ENCODE results near the gene HBA1. TPM values are rescaled to one million over a fixed set of nuclear protein-coding genes. Genes with fewer than 3 reads are reported as not detected.
"Not testable (repeated sequence)": the region's sequence is repeated elsewhere in the genome, so short reads cannot be mapped to it uniquely, and the experiment has no call there.

HBA1 gene
- total and polyA plus RNA-seq, 4 donors = 38.1 to 2,695 (median 450) TPM

DNA sequence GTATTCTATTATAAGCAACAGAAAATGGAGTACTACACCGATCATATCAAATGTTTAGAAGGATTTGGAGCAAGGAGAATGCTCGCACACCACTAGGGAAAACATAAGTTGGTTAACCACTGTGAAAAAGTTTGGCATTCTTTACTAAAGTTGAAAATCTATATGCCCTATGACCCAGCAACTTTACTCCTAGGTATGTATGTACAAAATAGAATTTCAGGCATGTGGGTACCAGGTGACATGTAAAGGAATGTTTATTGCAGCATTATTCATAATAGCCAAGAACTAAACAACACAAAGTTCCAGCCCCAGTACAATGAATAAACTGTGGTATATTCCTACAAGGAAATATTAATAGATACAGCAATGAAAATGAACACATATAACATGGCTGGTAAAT lies 29.8 kb upstream of the HBA1 start:
- Histone ChIP-seq H3K27ac (ENCODE audit: low read depth in 1 of 2, low read length in 1 of 2) (no peak overlapping the region), H3K4me3 (no peak overlapping the region), H3K4me1 (ENCODE audit: control insufficient read depth in 5 of 5, insufficient read depth in 5 of 5, low read length in 5 of 5) (peaks cover 0 to 3% (median 0%) of the 10 kb centered on the region in 5 donors), H3K36me3 (ENCODE audit: control insufficient read depth in 4 of 4, insufficient read depth in 4 of 4, low read length in 4 of 4) (no peaks in the 10 kb centered on the region), H3K27me3 (ENCODE audit: control insufficient read depth in 3 of 3, insufficient read depth in 3 of 3, low read length in 2 of 3) (peaks cover 0 to 9% (median 4%) of the 10 kb centered on the region in 3 donors), H3K9me3 (ENCODE audit: control insufficient read depth in 4 of 4, insufficient read depth in 3 of 4, low read length in 3 of 4) (no peaks in the 10 kb centered on the region), H3K9ac (ENCODE audit: insufficient read depth in 1 of 2, low read length in 2 of 2) (no peak overlapping the region)
- TF ChIP-seq, protein P1, sequence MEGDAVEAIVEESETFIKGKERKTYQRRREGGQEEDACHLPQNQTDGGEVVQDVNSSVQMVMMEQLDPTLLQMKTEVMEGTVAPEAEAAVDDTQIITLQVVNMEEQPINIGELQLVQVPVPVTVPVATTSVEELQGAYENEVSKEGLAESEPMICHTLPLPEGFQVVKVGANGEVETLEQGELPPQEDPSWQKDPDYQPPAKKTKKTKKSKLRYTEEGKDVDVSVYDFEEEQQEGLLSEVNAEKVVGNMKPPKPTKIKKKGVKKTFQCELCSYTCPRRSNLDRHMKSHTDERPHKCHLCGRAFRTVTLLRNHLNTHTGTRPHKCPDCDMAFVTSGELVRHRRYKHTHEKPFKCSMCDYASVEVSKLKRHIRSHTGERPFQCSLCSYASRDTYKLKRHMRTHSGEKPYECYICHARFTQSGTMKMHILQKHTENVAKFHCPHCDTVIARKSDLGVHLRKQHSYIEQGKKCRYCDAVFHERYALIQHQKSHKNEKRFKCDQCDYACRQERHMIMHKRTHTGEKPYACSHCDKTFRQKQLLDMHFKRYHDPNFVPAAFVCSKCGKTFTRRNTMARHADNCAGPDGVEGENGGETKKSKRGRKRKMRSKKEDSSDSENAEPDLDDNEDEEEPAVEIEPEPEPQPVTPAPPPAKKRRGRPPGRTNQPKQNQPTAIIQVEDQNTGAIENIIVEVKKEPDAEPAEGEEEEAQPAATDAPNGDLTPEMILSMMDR (IDR thresholded peaks at IDR 0.05; ENCODE audit: control extremely low read depth, extremely low read depth) = no peak
- ATAC-seq (ENCODE audit: insufficient read depth, low FRiP score) = no peak
- WGBS, 2 donors = 87 to 88% methylated on average over 2 of the region's 2 CpGs
- no peak for DNase-seq

DNA sequence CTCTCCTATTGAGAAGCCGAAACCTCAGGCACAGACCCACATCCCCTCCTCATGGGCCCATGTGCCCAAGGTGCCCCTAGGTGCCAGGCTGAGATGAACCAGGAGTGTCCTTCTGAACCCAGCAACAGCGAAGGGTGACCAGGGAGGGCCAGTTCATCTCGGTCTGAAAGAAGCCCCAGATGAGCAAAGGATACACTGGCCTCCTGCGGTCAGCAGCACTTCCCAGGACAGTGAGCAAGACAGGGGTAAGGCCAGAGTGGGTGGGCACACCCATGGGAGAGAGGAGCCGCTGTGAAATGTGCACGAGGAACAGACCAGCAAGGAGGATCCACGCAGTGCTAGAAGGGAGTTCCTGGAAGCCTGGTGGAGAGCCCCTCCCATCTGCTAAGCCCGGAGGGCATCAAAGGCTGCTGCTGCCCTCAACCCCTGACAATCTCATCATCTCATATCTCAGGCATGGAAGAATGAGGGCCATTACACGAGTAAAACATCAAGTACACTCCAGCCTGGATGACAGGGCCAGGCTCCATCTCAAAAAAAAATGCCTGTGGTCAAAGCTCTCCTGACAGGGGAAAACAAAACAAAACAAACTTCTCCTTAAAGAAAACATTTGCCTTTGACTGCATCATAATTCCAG lies 27.3 kb upstream of the HBA1 start:
- Histone ChIP-seq H3K36me3 (ENCODE audit: control insufficient read depth in 4 of 4, insufficient read depth in 4 of 4, low read length in 4 of 4) (no peaks in the 10 kb centered on the region), H3K4me3 (no peak overlapping the region), H3K27me3 (ENCODE audit: control insufficient read depth in 3 of 3, insufficient read depth in 3 of 3, low read length in 2 of 3) (peaks cover 0 to 9% (median 4%) of the 10 kb centered on the region in 3 donors), H3K4me1 (ENCODE audit: control insufficient read depth in 5 of 5, insufficient read depth in 5 of 5, low read length in 5 of 5) (no peaks in the 10 kb centered on the region), H3K9me3 (ENCODE audit: control insufficient read depth in 4 of 4, insufficient read depth in 3 of 4, low read length in 3 of 4) (no peaks in the 10 kb centered on the region), H3K9ac (ENCODE audit: insufficient read depth in 1 of 2, low read length in 2 of 2) (no peak overlapping the region), H3K27ac (ENCODE audit: low read depth in 1 of 2, low read length in 1 of 2) (no peak overlapping the region)
- ATAC-seq (ENCODE audit: insufficient read depth, low FRiP score) (no peak), DNase-seq (no peak)
- WGBS, 2 donors = 45 to 59% methylated on average over 9 of the region's 9 CpGs
- TF ChIP-seq, protein P1 (IDR thresholded peaks at IDR 0.05; ENCODE audit: control extremely low read depth, extremely low read depth) = no peak

DNA sequence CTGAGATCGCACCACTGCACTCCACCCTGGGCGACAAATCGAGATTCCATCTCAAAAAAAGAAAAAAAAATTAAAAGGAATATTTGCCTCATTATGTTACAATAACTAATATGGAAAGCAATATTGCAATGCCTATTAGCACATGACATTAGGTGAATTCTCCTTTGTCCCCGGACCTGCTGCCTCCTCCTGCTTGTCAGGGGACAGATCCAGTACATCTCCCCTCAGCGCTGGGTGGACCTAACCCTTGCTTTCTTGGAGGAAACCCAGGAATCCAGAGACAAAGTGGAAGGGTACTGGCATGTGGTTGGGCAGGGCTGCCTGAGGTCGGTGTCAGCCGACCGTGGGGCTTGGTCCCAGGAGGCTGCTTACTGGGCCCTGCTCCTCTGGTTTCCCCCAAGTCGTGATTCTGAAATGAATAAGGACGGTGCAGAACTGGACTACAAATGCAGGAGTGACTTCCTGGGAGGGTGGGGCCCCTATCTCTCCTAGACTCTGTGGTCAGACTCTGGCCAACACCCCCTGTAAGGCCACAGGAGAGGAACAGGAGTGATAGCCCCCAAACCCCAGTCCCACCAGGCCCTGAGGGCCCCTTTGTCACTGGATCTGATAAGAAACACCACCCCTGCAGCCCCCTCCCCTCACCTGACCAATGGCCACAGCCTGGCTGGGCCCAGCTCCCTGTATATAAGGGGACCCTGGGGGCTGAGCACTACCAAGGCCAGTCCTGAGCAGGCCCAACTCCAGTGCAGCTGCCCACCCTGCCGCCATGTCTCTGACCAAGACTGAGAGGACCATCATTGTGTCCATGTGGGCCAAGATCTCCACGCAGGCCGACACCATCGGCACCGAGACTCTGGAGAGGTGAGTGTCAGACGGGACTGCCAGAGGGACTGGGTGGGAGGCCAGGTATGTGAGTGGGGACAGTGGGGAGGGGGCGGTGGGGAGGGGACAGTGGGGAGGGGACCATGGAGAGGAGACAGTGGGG lies 24.0 kb upstream of the HBA1 start, which contains the start of gene HBZ:
TSS of gene HBZ (plus strand) at position 504 of the 988 bp plus-strand sequence. CDS start at position 770, 266 bp downstream.
- no peak for ATAC-seq (ENCODE audit: insufficient read depth, low FRiP score)
- Histone ChIP-seq H3K36me3 (ENCODE audit: control insufficient read depth in 4 of 4, insufficient read depth in 4 of 4, low read length in 4 of 4) (no peaks in the 10 kb centered on the region), H3K27me3 (ENCODE audit: control insufficient read depth in 3 of 3, insufficient read depth in 3 of 3, low read length in 2 of 3) (peaks cover 0 to 27% (median 21%) of the 10 kb centered on the region in 3 donors), H3K9me3 (ENCODE audit: control insufficient read depth in 4 of 4, insufficient read depth in 3 of 4, low read length in 3 of 4) (no peaks in the 10 kb centered on the region), H3K4me3 (no peak within 1 kb of the TSS), H3K4me1 (ENCODE audit: control insufficient read depth in 5 of 5, insufficient read depth in 5 of 5, low read length in 5 of 5) (peaks cover 0 to 8% (median 0%) of the 10 kb centered on the region in 5 donors), H3K27ac (ENCODE audit: low read depth in 1 of 2, low read length in 1 of 2) (no peak within 1 kb of the TSS), H3K9ac (ENCODE audit: insufficient read depth in 1 of 2, low read length in 2 of 2) (no peak within 1 kb of the TSS)
- DNase-seq = no peak
- WGBS, 2 donors = 82 to 84% methylated on average over 17 of the region's 17 CpGs
- TF ChIP-seq, protein P1 (IDR thresholded peaks at IDR 0.05; ENCODE audit: control extremely low read depth, extremely low read depth) = no peak

- H3K4me3 ChIP-seq; H3K9me3 ChIP-seq (ENCODE audit: control insufficient read depth in 4 of 4, insufficient read depth in 3 of 4, low read length in 3 of 4); H3K4me1 ChIP-seq (ENCODE audit: control insufficient read depth in 5 of 5, insufficient read depth in 5 of 5, low read length in 5 of 5); H3K9ac ChIP-seq (ENCODE audit: insufficient read depth in 1 of 2, low read length in 2 of 2); H3K36me3 ChIP-seq (ENCODE audit: control insufficient read depth in 4 of 4, insufficient read depth in 4 of 4, low read length in 4 of 4); H3K27ac ChIP-seq (ENCODE audit: low read depth in 1 of 2, low read length in 1 of 2); DNase-seq; ATAC-seq (ENCODE audit: insufficient read depth, low FRiP score): not testable (repeated sequence)
- peaks cover 0 to 27% (median 23%) of the 10 kb centered on the region in 3 donors for H3K27me3 ChIP-seq (ENCODE audit: control insufficient read depth in 3 of 3, insufficient read depth in 3 of 3, low read length in 2 of 3)
- 42 to 49% methylated on average over 3 to 4 of the region's 6 CpGs for WGBS, 2 donors
These were observed 23.4 kb upstream of the HBA1 start for GRCh38 chr16:153129-153521.

- peaks cover 0 to 29% (median 27%) of the 10 kb centered on the region in 3 donors for H3K27me3 ChIP-seq (ENCODE audit: control insufficient read depth in 3 of 3, insufficient read depth in 3 of 3, low read length in 2 of 3)
- not testable (repeated sequence) for H3K36me3 ChIP-seq (ENCODE audit: control insufficient read depth in 4 of 4, insufficient read depth in 4 of 4, low read length in 4 of 4); H3K4me3 ChIP-seq; H3K4me1 ChIP-seq (ENCODE audit: control insufficient read depth in 5 of 5, insufficient read depth in 5 of 5, low read length in 5 of 5); H3K9ac ChIP-seq (ENCODE audit: insufficient read depth in 1 of 2, low read length in 2 of 2); H3K9me3 ChIP-seq (ENCODE audit: control insufficient read depth in 4 of 4, insufficient read depth in 3 of 4, low read length in 3 of 4); H3K27ac ChIP-seq (ENCODE audit: low read depth in 1 of 2, low read length in 1 of 2); DNase-seq; ATAC-seq (ENCODE audit: insufficient read depth, low FRiP score)
- WGBS, 2 donors = no CpG with 5 or more reads among the region's 74 CpGs
These were observed 22.8 kb upstream of the HBA1 start for GRCh38 chr16:153550-154216.

Data from lung (tissue), 12 donors.